Suppressor macrophage (primary cell): Measurements from ENCODE around the gene CCDC154.
"Not testable (repeated sequence)": the region's sequence is repeated elsewhere in the genome, so short reads cannot be mapped to it uniquely, and the experiment has no call there.

Experiments
- DNase-seq, 4 experiments: peaks; one replicate each; pipeline ENCODE4 v3.0.0-alpha.2; 2020 to 2022

Gene CCDC154

DNA sequence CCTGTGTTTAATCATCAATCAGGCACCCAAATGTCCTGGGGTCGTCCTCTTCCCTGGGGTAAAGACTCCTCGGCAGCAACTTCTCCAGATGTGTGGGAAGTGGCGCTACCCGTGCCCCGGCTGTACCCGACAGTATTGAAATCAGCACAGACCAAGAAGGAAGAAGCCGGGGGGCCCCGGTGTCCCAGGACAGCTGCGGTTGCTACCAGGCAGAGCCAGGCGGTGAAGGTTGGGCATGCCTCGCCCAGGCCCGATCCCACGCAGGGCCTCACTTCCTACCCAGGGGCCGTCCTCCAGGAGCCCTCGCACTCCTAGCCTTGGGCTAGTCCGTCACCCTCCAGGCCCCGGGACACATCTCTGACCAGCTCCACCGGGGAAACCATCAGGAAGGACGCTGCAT, 9.0 kb upstream of the CCDC154 start:
- peak in 1 of 4 experiments; percentile 27 for DNase-seq

DNA sequence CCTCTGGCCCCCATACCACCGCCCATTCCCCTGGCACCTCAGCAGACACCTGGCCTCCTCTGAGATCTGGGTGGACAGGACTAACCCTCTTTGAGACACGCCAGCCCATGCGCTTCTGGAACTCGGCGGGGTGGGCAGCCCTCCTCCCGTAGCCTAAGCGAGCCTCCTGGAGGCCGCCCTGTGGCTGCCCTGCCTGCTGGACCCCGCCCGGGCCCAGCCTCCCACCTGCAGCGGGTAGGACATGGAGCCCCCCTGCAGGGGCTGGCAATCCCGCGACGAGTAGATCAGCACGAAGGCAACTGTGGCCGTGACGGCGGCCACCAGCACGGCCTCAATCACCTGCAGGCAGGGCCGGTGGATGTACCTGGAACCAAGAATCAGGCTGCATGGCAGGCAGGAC, 8.2 kb upstream of the CCDC154 start:
- DNase-seq: no peak

DNA sequence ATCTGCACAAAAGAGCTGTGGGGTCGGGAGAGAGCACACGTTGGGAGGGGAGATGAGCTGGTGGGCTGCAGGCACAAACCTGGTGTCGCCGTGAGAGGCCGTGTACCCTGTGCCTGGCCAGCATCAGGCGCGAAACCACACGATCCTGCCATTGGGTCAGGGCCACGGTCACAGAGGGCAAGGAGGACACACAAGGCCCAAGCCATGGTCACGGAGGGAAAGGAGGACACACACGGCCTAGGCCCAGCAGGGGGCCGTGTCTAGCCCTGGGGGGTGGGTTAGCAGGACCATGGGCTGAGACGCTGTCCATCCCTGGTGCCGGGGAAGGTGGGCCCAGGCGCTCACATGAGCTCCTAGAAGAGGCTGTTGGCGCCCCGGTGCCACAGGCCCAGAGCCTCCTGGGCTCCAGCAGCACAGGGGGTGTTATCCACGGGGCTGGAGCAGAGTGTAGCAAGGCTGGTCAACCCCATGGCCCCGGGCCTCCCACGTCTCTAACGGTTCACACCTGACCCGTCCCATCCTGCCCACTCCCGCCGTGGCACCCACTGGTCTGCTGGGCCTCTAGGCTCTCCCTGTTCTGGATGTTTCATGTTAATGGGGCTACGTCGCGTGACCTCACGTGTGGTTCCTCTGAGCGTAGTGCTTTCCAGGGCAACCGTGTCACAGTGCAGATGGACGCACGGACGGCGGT, 7.5 kb upstream of the CCDC154 start:
- DNase-seq: no peak

DNA sequence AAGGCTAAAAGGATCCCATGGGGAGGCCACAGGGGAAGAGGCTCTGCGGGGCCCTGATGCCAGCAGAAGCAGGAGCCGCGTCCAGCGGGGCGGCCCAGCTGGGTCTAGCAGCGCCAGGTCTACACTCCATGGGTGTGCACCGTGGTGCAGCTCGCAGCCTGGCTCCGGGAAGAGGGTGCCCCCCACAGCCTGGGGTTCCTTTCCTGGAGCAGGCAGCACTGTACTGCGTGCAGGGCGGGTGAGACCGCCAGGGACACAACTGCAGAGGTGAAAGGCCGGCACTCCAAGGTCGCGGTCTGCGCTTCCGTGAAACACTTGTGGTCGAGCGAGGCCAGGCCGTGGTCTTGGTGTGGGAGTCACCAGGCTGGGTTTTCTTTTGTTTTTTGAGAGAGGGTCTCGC, 6.5 kb upstream of the CCDC154 start:
- no peak for DNase-seq

DNA sequence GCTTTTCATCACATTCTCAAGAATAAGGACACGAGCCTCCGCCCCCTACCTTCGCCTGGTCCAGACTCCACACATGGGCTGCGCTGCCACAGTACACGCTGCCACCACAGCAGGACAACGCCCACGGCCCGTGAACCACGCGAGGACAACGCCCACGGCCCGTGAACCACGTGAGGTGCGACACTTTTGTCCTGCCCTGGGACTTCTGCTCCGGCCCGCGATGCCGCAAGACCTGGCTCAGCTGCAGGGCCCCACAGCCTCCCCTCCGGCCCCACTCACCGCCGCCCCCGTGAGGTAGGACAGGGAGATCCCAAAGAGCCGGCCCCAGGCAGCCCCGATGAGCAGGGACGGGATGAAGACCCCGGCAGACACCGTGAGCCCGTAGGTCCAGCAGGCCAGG, 5.9 kb upstream of the CCDC154 start:
- peak in 1 of 4 experiments; percentile 22 for DNase-seq

DNA sequence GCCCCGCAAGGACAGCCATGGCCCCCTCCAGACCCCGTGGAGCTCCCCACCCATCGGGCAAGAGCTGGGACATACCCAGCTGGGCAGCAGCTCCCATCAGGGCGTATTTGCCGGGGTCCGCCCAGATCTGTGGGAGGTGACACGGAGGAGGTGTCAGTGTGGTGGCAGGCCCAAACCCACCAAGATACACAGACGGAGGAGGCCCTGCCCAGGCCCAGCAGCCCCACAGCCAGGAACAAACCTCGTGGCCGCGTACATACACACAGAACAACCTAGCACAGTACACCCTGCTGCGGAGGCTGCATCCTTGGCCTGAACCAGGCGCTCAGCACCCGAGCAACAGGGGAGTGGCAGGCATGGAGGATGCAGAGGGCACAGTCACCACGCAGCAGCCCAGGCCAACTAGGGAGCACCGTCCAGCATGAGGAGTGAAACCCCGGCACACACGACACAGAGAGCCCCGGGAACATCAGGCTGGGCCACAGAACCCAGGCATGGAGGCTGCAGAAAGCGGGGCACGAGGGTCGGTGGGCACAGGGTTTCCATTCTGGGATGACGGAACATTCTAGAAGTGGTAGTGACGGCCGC, 4.9 kb upstream of the CCDC154 start:
- DNase-seq: no peak

DNA sequence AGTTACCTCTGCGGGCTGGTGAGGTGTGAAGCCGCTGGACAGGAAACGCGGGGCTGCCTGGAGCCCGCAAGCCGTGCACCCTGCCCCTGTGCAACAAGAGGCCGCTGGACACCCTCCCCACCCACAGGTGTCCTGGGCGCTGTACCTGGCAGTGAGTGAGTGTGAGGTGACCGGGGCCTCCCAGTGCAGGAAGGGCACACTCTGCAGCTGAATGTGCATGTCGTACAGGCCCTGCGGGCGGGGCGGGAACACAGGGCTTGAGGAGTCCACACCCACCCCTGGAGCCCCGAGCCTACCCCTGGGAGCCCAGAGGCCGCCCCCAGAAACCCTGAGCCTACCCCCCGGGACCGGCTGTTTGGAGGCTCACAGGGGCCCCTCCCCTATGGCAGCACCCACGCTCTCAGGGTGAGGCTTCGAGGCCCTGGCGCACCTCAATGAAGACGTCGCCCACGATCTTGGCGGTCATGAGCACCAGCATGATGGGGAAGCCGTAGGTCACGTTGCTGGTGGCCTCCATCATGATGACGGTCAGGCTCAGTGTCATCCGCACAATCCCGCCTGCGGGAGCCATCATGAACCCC, 4.3 kb upstream of the CCDC154 start:
- no peak for DNase-seq

DNA sequence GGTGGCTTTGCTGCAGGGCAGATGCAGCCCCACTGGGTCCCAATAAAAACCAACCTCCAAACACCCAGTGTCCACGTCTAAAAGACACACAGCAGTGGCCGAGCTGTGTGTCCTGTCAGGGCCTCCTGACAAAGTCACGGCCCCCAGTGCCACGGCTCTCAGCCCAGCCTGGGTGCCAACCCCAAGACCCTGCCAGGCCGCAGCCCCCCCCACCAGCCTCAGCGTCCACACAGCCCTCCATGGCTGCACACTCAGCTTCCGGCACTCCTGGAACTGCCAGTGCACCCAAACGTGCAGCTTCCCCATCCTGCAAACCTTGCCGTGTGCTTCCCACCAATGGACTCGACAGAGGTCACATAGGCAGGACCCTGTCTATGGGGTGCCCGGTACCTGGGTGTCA, 3.6 kb upstream of the CCDC154 start:
- no peak for DNase-seq

DNA sequence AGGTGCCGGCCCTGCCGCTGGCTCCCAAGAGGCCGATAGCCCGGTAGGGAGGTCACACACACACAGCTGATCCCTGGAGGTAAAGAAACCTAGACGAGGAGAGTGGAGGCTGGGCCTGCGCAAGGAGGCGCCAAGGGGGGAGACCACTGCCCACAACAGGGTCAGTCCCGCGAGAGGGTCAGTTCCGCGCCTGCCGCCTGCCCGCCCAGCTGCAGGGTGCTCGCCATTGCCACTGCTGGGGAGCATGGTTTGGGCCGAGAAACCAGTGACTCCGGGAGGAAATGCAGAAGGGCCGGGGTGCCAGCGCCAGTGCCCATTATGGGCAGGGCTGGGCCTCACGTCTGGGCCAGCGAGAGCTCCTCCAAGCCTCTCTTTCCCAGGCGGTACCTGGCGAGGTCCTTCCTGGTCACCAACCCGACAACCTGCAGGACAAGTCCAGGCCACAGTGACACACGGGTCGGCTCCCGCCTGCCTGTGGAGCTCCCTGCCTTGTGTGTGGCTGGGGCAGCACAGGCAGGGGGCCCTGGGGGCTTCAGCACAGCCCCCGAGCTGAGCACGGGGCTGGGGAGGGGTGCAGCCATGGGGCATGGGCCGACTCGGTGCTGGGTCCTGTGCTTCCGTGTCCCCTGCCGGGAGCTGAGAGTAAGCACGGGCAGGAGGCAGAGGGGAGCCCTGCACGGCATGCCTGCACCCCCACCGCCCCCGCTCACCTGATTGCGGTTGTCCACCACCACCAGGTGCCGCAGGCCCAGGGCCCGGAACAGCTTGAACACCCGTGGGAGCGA, 2.1 kb upstream of the CCDC154 start:
- no peak for DNase-seq

DNA sequence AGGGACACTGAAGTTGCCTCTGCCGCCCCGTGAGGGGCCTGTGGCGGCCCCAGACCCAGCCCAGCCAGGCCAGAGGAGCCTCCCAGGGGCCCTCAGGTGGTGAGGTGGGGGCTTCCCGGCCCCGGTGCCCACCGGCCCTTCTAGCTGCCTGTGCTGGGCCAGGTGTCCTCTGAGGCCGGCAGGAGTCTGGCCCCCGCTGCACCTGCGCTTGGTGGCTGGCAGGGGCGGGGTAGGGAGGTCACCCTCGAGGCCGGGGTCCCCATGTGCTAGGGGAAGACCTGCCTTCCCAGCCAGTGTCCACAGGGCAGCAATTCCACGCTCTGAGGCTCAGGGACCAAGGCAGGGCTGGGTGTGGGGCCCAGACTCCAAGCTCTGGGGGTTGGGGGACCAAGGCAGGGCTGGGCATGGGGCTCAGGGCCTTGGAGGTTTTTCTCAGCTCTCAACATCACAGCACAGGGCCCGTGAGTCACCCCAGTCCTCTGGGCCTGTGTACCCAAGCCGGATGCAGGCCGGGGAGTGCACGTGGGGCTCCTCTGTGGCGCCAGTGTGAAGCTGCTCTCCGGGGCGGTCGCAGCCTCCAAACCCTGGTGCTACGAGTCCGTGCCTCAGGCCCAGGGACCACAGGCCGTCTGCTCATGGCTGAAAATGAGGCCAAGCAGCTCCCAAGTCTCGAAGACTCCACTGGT, 1.3 kb upstream of the CCDC154 start:
- no peak for DNase-seq

DNA sequence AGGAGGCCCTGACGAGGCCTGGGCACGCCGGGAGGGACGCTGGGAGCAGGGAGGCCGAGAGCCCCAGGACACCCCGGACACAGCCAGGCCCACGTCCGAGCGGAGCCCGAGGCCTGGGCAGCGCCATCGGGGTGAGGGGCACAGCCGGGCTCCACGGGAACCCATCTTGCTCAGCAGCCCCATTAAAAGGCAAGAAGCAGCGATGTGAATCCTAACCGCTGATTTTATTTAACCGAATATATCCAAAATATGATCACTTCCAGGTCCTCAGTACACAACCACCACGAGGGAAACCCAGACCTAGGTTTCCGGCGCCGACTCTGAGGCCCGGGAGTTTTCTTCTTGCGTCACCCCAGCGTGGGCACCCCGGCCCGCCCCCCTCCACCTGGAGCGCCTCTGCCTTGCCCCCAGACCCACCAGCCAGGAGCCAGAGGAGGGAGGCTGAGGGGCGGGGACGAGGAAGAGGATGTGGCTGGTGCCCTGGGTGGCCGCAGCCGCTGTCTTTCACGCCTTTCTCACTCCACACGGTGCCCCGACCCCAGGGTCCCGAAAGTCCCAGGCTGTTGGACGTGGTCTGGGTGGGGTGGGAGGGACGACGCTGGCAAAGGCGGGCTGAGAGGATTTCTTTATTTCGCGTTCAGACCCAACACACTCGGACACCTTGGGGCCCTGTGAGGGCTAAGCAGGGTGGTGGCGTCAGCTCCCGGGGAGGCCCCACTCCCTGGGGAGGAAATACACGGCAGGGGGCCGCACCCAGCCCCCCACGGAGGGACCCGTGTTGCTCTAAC, 568 bp upstream of the CCDC154 start:
- DNase-seq: no peak

DNA sequence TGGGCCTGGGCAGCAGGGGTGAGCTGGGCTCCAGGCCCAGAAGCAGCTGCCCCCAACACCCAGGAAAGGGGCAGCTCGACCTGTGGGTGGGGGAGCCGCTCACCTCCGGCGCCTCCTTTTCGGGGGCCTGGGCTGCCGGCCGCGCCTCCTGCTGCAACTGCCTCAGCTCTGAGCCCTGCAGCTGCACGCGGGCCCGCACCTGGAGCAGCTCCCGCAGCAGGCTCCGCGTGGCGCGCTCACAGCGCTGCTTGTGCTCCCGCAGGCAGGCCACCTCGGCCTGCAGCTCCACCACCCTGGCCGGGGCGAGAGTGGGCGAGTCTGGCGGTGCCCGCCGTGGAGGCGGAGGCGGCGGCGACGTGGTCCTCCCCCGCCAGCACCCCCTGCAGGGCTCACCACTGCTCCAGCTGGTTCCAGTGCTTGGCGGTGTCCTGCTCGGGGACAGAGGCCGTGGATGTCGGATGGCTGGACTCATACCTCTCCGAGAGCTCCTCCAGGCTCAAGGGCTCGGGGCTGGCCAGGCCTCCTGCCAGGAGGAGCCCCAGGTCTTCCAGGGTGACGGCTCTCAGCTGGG, 868 bp downstream of the CCDC154 start:
- DNase-seq: no peak

DNA sequence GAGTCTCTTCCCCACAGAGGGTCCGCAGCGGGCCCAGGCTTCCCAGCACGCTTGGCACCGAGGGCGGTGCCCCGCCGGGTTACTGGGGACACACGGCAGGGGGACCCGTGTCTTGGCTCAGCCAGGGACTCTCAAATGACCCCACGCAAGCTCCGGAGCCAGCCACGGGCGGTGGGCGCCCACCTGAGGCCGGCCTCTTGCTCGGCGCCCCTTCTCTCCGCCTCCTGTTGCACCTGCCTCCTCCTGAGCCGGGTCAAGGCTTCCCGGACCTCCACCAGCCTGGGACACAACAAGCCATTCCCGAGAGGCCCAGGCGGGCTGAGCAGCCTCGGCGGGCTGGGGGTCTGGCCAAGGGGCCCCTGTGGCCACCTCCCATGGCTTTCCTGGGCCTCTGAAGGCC, 1.7 kb downstream of the CCDC154 start:
- DNase-seq: no peak

DNA sequence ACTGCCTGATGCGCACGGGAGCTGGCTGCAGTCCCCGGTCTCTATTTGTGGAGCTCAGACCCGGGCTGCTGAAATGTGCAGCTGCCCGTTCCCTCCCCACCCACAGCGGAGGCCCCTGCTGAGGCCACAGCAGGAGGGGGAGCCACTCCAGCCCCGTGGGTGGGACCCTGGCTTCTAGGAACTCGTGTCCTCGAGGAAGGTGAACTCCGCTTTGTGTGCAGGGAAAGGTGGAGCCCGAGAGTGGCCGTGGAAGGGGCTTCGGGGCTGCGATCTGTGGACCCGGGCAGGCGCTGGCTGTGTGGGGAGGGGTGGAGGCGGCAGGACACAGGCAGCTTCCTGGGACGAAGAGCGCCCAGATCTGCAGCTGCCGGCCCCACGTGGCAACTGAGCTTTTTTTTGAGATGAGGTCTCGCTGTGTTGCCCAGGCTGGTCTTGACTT, 2.9 kb downstream of the CCDC154 start:
- DNase-seq: no peak

DNA sequence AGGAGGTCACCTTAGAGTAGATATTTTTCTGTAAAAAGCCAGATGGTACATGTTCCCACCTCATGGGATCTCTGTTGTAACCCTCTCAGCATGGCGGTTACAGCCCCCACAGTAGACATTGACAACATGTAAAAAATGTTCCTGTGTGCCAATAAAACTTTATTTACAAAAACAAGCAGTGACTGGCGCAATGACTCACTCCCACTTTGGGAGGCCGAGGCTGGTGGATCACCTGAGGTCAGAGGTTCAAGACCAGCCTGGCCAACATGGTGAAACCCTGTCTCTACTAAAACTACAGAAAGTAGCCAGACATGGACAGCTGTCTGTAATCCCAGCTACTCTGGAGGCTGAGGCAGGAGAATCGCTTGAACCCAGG, 4.7 kb downstream of the CCDC154 start:
- not testable (repeated sequence) for DNase-seq

DNA sequence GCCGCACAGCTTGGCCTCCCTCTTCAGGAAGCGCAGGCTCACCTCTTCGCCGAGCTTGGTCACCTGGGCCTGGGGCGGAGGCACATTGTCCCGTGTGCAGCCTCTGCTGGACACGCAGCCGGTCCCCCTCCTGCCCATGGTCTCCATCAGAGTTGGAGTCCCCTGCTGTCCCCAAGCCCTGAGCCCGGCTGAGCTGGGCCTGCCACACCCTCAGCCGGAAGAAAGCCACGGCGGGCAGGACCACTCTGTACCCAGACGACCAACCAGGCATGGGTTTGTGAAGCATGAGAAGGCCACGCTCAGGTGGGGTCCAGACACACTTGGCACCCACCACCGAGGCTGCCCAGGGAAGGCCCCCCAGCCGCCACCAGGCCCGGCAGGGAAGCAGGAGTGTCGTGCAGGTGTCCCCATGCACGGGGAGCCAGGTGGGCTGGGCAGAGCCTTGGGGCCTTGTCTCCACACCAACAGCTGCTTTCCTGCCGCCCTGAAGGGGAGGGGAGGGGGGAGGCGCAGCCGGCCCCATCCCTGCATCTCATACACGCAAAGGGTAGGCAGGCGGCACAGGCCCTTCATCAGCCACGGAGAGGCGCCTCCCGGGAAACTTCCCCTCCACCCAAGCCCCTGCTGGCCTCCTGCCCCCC, 5.2 kb downstream of the CCDC154 start:
- no peak for DNase-seq

DNA sequence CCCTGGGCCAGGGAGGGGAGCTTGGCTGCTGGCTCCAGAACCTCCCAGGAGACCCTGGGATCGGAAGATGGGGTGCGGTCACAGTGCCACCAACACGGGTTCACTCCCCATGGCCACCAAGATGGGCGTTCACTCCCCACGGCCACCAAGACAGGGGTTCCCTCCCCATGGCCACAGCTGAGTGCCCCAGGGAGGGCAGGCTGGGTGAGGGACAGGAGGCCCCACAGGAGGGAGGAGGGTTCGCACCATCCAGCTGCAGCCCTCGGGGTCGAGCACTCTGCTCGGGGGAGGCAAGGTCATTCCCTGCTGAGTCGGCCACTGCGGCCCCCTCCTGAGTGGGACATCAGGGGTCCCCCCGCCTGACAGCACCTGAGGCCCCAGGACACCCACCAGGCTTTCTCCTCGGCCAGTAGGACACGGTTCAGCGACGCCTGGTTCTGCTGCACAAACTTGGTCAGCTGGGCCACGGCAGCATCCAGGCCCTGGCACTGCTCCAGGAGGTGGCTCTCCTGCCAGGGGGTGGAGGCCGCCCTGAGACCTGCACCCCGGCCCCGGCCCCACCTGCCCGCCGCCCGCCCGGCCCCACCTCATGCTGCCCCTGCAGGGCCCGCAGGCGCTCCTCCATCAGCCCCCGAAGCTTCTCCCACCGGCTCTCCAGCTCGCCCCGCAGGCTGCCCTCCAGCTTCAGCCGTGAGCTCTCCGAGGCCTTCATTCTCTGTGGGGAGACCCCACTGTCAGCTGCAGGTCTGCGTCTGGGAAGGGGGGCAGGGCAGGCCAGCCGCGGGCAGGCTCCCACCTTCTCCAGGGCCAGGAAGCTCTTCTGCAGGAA, 5.9 kb downstream of the CCDC154 start:
- no peak for DNase-seq

DNA sequence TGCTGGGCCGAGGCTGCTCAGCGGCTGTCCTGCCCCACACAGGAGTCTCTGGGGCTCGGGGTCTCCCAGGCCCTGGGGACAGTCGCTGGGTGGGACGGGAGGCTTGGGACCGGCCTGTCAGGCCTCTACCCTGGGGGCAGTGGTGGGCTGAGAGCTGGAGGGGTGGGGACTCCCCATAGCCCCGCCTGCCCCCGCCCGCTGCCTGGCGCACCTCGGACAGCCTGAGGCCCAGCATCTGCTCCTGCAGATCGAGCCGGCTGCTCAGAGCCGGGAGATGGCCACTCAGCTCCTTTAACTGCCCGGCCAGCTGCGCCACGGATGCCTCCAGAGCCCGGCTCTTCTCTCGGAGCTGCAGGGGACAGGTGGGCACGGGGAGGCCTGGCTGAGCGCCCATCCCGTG, 6.8 kb downstream of the CCDC154 start:
- DNase-seq: no peak

DNA sequence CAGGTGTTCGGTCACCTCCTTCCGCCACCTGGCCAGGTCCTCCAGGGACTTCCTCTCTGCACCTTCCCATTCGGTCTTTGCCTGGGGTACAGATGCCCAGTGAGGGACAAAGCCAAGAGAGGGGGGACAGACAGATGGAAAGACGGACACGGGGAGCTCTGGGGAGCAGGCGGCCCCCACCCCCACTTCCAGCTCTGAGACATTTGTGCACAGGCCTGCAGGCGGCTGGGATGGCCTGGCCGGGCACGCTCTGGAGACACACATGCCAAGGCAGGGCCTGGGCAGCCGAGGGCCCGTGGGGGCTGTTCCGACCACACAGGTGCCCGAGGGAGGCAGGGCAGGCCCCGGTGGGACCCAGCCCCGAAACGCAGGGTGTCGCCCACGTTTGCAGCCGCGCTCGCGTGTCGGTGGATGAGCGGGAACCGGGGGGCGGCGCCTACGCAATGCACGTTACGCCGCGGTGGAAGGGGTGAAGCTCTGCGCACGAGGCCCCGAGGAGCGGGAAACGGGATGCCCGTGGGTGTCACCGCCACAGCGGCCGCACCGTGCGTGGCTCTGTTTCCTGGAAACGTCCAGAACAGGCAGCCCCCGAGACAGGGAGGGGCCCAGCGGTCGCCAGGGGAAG, 7.5 kb downstream of the CCDC154 start:
- no peak for DNase-seq
